ENCODE results near the gene COMMD1.

The COMMD1 gene

DNA sequence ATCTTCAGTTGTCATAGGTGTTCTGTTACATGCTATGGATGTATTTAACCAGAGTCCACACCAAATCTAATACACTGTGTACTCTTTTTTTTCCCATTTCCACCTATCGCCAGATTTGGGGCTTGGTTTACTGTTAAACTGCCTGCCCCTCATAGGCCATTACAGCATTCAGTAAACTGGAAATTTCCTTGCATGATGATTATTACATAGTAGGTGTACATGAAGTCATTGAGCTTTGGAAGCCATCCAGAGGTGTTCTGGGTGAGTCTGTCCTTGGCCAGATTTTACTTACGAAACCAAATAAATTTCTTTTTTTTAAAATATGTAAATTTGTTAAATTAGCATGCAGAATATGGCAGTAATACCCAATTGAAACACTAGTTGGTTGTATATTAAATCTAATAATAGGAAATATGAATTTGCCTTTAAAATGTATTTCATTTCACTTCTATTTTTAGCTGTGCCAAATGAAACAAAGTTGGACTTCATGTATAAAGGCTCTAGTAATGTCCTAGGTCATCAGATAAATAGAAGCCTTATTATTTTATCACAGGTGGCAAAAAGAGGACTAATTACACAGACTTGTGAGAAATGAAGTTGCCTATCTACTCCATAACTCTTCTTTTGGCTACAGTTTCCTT, 60.7 kb downstream of the COMMD1 start:
- H2AFZ ChIP-seq (ENCODE audit: low read depth, low read length), result no peak overlapping the region
- no peak overlapping the region for H3K18ac ChIP-seq (ENCODE audit: low read depth in 1 of 2, low read length in 2 of 2)
- no peak overlapping the region for H2BK12ac ChIP-seq (ENCODE audit: low read length in 2 of 2)
- DNase-seq, result no peak
- H2BK120ac ChIP-seq (ENCODE audit: low read depth, low read length), result no peak overlapping the region
- no peak overlapping the region for H2BK15ac ChIP-seq (ENCODE audit: low read depth, poor library complexity, severe bottlenecking)
- no peak overlapping the region for H3K9ac ChIP-seq (ENCODE audit: low read length)
- no peak overlapping the region for H3K4me2 ChIP-seq (ENCODE audit: low read length, poor library complexity, severe bottlenecking)
- WGBS, result no CpG with 5 or more reads among the region's 2 CpGs
- no peaks in the 10 kb centered on the region for H3K36me3 ChIP-seq (ENCODE audit: control insufficient read depth in 1 of 2, insufficient read depth in 2 of 2, low read depth in 1 of 2, low read length in 2 of 2)
- peaks cover 20% of the 10 kb centered on the region for H3K79me1 ChIP-seq (replicated peaks; ENCODE audit: low read length, poor library complexity, severe bottlenecking)
- no peak overlapping the region for H2BK5ac ChIP-seq (ENCODE audit: low read depth, low read length, poor library complexity, severe bottlenecking)
- no peaks in the 10 kb centered on the region for H3K9me3 ChIP-seq (ENCODE audit: control insufficient read depth, low read length)
- H3K23ac ChIP-seq (ENCODE audit: low read length in 2 of 2), result no peak overlapping the region
- no peak overlapping the region for H3K14ac ChIP-seq (ENCODE audit: low read length in 2 of 2)
- no peak overlapping the region for H3K4ac ChIP-seq (ENCODE audit: low read depth in 1 of 2, low read length in 2 of 2)
- no peak overlapping the region for H3K27ac ChIP-seq (ENCODE audit: low read length, poor library complexity, severe bottlenecking)
- H4K8ac ChIP-seq (ENCODE audit: low read length), result no peak overlapping the region
- no peak overlapping the region for H4K91ac ChIP-seq (ENCODE audit: low read length)
- H3K27me3 ChIP-seq (ENCODE audit: control insufficient read depth in 1 of 2, insufficient read depth in 1 of 2, low read length in 2 of 2), result no peaks in the 10 kb centered on the region
- H3K4me1 ChIP-seq (ENCODE audit: control insufficient read depth, insufficient read depth, low read depth, low read length), result peaks cover 2% of the 10 kb centered on the region
- no peak overlapping the region for H2AK5ac ChIP-seq (ENCODE audit: low read length, severe bottlenecking)
- H3K4me3 ChIP-seq (ENCODE audit: insufficient read depth in 1 of 2, low read depth in 1 of 2, low read length in 2 of 2), result no peak overlapping the region

DNA sequence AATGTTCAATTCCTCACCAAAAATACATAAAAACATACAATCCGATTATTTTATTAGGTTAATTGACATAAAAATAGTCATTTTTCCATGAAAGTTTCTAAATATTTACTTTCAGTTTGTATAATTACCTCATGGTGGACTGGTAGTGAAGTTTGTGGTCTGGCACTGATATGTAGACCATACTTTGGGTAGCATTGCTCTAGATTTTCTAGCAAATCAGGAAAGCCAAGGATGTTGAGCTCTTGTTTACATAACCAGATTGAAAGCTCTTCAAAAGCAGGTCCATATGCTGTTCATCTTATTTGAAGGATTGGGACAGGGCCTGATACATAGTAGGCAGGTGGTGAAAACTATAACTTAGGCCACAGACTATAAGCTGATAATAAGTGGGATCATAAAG, 61.8 kb downstream of the COMMD1 start:
- no peaks in the 10 kb centered on the region for H3K27me3 ChIP-seq (ENCODE audit: control insufficient read depth in 1 of 2, insufficient read depth in 1 of 2, low read length in 2 of 2)
- no peak overlapping the region for H3K4ac ChIP-seq (ENCODE audit: low read depth in 1 of 2, low read length in 2 of 2)
- H2BK12ac ChIP-seq (ENCODE audit: low read length in 2 of 2), result no peak overlapping the region
- no peak overlapping the region for H2AFZ ChIP-seq (ENCODE audit: low read depth, low read length)
- peaks cover 2% of the 10 kb centered on the region for H3K4me1 ChIP-seq (ENCODE audit: control insufficient read depth, insufficient read depth, low read depth, low read length)
- no peak overlapping the region for H3K23ac ChIP-seq (ENCODE audit: low read length in 2 of 2)
- DNase-seq, result peak; percentile 28
- no peak overlapping the region for H4K91ac ChIP-seq (ENCODE audit: low read length)
- no peak overlapping the region for H3K4me3 ChIP-seq (ENCODE audit: insufficient read depth in 1 of 2, low read depth in 1 of 2, low read length in 2 of 2)
- H3K14ac ChIP-seq (ENCODE audit: low read length in 2 of 2), result no peak overlapping the region
- H3K27ac ChIP-seq (ENCODE audit: low read length, poor library complexity, severe bottlenecking), result no peak overlapping the region
- no CpG with 5 or more reads among the region's 1 CpG for WGBS
- H3K18ac ChIP-seq (ENCODE audit: low read depth in 1 of 2, low read length in 2 of 2), result no peak overlapping the region
- no peak overlapping the region for H3K4me2 ChIP-seq (ENCODE audit: low read length, poor library complexity, severe bottlenecking)
- no peaks in the 10 kb centered on the region for H3K36me3 ChIP-seq (ENCODE audit: control insufficient read depth in 1 of 2, insufficient read depth in 2 of 2, low read depth in 1 of 2, low read length in 2 of 2)
- H2AK5ac ChIP-seq (ENCODE audit: low read length, severe bottlenecking), result no peak overlapping the region
- H3K9me3 ChIP-seq (ENCODE audit: control insufficient read depth, low read length), result no peaks in the 10 kb centered on the region
- H3K79me1 ChIP-seq (replicated peaks; ENCODE audit: low read length, poor library complexity, severe bottlenecking), result peaks cover 21% of the 10 kb centered on the region
- H2BK120ac ChIP-seq (ENCODE audit: low read depth, low read length), result no peak overlapping the region
- H3K9ac ChIP-seq (ENCODE audit: low read length), result no peak overlapping the region
- no peak overlapping the region for H2BK15ac ChIP-seq (ENCODE audit: low read depth, poor library complexity, severe bottlenecking)
- no peak overlapping the region for H2BK5ac ChIP-seq (ENCODE audit: low read depth, low read length, poor library complexity, severe bottlenecking)
- H4K8ac ChIP-seq (ENCODE audit: low read length), result no peak overlapping the region

GRCh38 chr2:61969376-61969775, 63.9 kb downstream of the COMMD1 start:
- Histone ChIP-seq H3K36me3 (ENCODE audit: control insufficient read depth in 1 of 2, insufficient read depth in 2 of 2, low read depth in 1 of 2, low read length in 2 of 2) (no peaks in the 10 kb centered on the region), H3K4me1 (ENCODE audit: control insufficient read depth, insufficient read depth, low read depth, low read length) (peaks cover 2% of the 10 kb centered on the region), H4K91ac (ENCODE audit: low read length) (no peak overlapping the region), H3K4me2 (ENCODE audit: low read length, poor library complexity, severe bottlenecking) (no peak overlapping the region), H3K9ac (ENCODE audit: low read length) (no peak overlapping the region), H2BK15ac (ENCODE audit: low read depth, poor library complexity, severe bottlenecking) (no peak overlapping the region), H3K9me3 (ENCODE audit: control insufficient read depth, low read length) (no peaks in the 10 kb centered on the region), H2BK120ac (ENCODE audit: low read depth, low read length) (no peak overlapping the region), H3K14ac (ENCODE audit: low read length in 2 of 2) (no peak overlapping the region), H2BK5ac (ENCODE audit: low read depth, low read length, poor library complexity, severe bottlenecking) (no peak overlapping the region), H3K4me3 (ENCODE audit: insufficient read depth in 1 of 2, low read depth in 1 of 2, low read length in 2 of 2) (no peak overlapping the region), H3K18ac (ENCODE audit: low read depth in 1 of 2, low read length in 2 of 2) (no peak overlapping the region), H4K8ac (ENCODE audit: low read length) (no peak overlapping the region), H3K79me1 (replicated peaks; ENCODE audit: low read length, poor library complexity, severe bottlenecking) (peaks cover 14% of the 10 kb centered on the region), H3K27ac (ENCODE audit: low read length, poor library complexity, severe bottlenecking) (no peak overlapping the region), H2BK12ac (ENCODE audit: low read length in 2 of 2) (no peak overlapping the region), H3K23ac (ENCODE audit: low read length in 2 of 2) (no peak overlapping the region), H2AFZ (ENCODE audit: low read depth, low read length) (no peak overlapping the region), H3K4ac (ENCODE audit: low read depth in 1 of 2, low read length in 2 of 2) (no peak overlapping the region), H3K27me3 (ENCODE audit: control insufficient read depth in 1 of 2, insufficient read depth in 1 of 2, low read length in 2 of 2) (no peaks in the 10 kb centered on the region), H2AK5ac (ENCODE audit: low read length, severe bottlenecking) (no peak overlapping the region)
- 78% methylated on average over 1 of the region's 1 CpG for WGBS
- DNase-seq, result no peak

DNA sequence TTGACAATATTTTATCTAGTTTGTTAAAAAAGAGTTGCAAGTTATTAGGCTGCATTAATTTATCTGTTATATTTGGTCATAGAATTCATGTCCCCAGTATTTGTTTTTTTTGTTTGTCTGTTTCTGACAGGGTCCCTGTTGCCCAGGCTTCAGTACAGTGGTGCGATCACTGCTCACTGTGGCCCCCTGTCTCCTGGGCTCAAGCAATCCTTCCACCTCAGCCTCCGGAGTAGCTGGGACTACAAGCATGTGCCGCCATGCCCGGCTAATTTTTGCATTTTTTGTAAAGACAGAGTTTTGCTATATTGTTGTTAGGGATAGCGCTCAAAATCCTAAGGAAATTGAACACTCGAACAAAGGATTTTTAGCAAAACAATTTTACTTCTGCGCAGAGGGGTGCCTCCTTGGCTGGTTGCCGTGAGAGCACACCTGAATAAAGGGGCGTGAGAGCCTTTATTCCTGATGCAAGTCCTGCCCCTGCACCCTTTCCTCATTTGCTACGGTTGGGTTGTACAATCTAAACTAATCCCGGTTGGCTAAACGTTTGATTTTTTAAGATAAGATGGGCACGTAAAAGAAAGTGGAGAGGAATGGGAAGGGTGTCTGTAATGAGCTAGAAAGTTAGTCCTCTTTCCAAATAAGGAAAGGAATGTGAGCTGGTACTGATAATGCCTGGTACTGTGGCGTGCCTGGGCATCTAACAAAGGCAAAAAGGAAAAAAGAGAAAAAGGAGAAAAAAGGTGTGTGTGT, 65.5 kb downstream of the COMMD1 start:
- H3K4me3 ChIP-seq (ENCODE audit: insufficient read depth in 1 of 2, low read depth in 1 of 2, low read length in 2 of 2), result no peak overlapping the region
- H3K4me1 ChIP-seq (ENCODE audit: control insufficient read depth, insufficient read depth, low read depth, low read length), result peaks cover 2% of the 10 kb centered on the region
- H2BK5ac ChIP-seq (ENCODE audit: low read depth, low read length, poor library complexity, severe bottlenecking), result no peak overlapping the region
- H3K36me3 ChIP-seq (ENCODE audit: control insufficient read depth in 1 of 2, insufficient read depth in 2 of 2, low read depth in 1 of 2, low read length in 2 of 2), result no peaks in the 10 kb centered on the region
- no peak overlapping the region for H2BK15ac ChIP-seq (ENCODE audit: low read depth, poor library complexity, severe bottlenecking)
- no peak overlapping the region for H3K4ac ChIP-seq (ENCODE audit: low read depth in 1 of 2, low read length in 2 of 2)
- no peak for DNase-seq
- no peak overlapping the region for H3K9ac ChIP-seq (ENCODE audit: low read length)
- H3K79me1 ChIP-seq (replicated peaks; ENCODE audit: low read length, poor library complexity, severe bottlenecking), result peaks cover 14% of the 10 kb centered on the region
- H4K91ac ChIP-seq (ENCODE audit: low read length), result no peak overlapping the region
- H2AFZ ChIP-seq (ENCODE audit: low read depth, low read length), result no peak overlapping the region
- no peak overlapping the region for H3K14ac ChIP-seq (ENCODE audit: low read length in 2 of 2)
- peak overlapping the region; percentile 5 for H2BK120ac ChIP-seq (ENCODE audit: low read depth, low read length)
- H2BK12ac ChIP-seq (ENCODE audit: low read length in 2 of 2), result no peak overlapping the region
- H3K27me3 ChIP-seq (ENCODE audit: control insufficient read depth in 1 of 2, insufficient read depth in 1 of 2, low read length in 2 of 2), result no peaks in the 10 kb centered on the region
- peak overlapping the region in 1 of 2 experiments; percentile 24 for H3K18ac ChIP-seq (ENCODE audit: low read depth in 1 of 2, low read length in 2 of 2)
- H3K4me2 ChIP-seq (ENCODE audit: low read length, poor library complexity, severe bottlenecking), result no peak overlapping the region
- H3K27ac ChIP-seq (ENCODE audit: low read length, poor library complexity, severe bottlenecking), result no peak overlapping the region
- no peak overlapping the region for H3K23ac ChIP-seq (ENCODE audit: low read length in 2 of 2)
- 48% methylated on average over 14 of the region's 14 CpGs for WGBS
- H2AK5ac ChIP-seq (ENCODE audit: low read length, severe bottlenecking), result peak overlapping the region; percentile 70
- no peaks in the 10 kb centered on the region for H3K9me3 ChIP-seq (ENCODE audit: control insufficient read depth, low read length)
- H4K8ac ChIP-seq (ENCODE audit: low read length), result no peak overlapping the region

Data from mesenchymal stem cell (in vitro differentiated cells and primary cell).